Activated CD8-positive, alpha-beta T cell treated with anti-CD3 and anti-CD28 coated beads, Interleukin-2, amount 10 ng/mL, durations not matched to agents 7 days and 5 days (primary cell): ENCODE measurements around the gene DNAH9. TPM values are rescaled to one million over a fixed set of nuclear protein-coding genes. Genes with fewer than 3 reads are reported as not detected.

ENCODE experiments used
- ATAC-seq: fragments of 150-1000 bp; cut with Tn5 transposase; one replicate; pipeline ENCODE4 v1.10.0; 2021; ENCODE audit warnings: moderate library complexity
- CTCF ChIA-PET: fragments of 350-600 bp; sonication (Branson Sonifier 250); formaldehyde crosslinking; loops from one replicate; lab custom pipeline; 2021; ENCODE audit warnings: antibody characterized with exemption; lab: Charles Lee
- POLR2A ChIA-PET: fragments of 350-600 bp; sonication (Branson Sonifier 250); formaldehyde crosslinking; loops from one replicate; lab custom pipeline; 2021; ENCODE audit warnings: antibody characterized with exemption; lab: Charles Lee
- DNase-seq: peaks from one replicate; pipeline ENCODE4 v3.0.0-alpha.2; 2020
- H3K27ac Mint-ChIP-seq: one replicate; pipeline ENCODE4 v1.8.0; 2021; ENCODE audit warnings: mild to moderate bottlenecking, mixed read lengths
- H3K27me3 Mint-ChIP-seq: one replicate; pipeline ENCODE4 v1.8.0; 2021; ENCODE audit warnings: low read depth, mixed read lengths
- H3K36me3 Mint-ChIP-seq: one replicate; pipeline ENCODE4 v1.8.0; 2021; ENCODE audit warnings: low read depth, mixed read lengths
- H3K4me1 Mint-ChIP-seq: one replicate; pipeline ENCODE4 v1.8.0; 2021; ENCODE audit warnings: low read depth, mixed read lengths
- H3K4me3 Mint-ChIP-seq: one replicate; pipeline ENCODE4 v1.8.0; 2021; ENCODE audit warnings: mild to moderate bottlenecking, mixed read lengths
- H3K9me3 Mint-ChIP-seq: one replicate; pipeline ENCODE4 v1.8.0; 2022; ENCODE audit warnings: mixed read lengths; ENCODE audit not compliant: insufficient read depth
- total RNA-seq, 2 experiments: library from RNA; stranded (reverse); gene quantifications; one replicate each; pipeline ENCODE4 v1.2.3, GENCODE V29; 2021

Gene DNAH9
- total RNA-seq, 2 experiments from 2014 or later: not detected

GRCh38 chr17:11564589-11565380, 33.5 kb upstream of the DNAH9 start:
- H3K9me3 Mint-ChIP-seq: no peaks in the 10 kb centered on the region
- no peak overlapping the region for H3K27ac Mint-ChIP-seq
- POLR2A ChIA-PET: no interaction called here
- DNase-seq (no peak), ATAC-seq (no peak)
- CTCF ChIA-PET: no interaction called here
- no peaks in the 10 kb centered on the region for H3K36me3 Mint-ChIP-seq
- no peak overlapping the region for H3K4me3 Mint-ChIP-seq
- no peaks in the 10 kb centered on the region for H3K4me1 Mint-ChIP-seq
- no peaks in the 10 kb centered on the region for H3K27me3 Mint-ChIP-seq

GRCh38 chr17:11565591-11565990, 32.7 kb upstream of the DNAH9 start:
- POLR2A ChIA-PET: no interaction called here
- H3K9me3 Mint-ChIP-seq: no peaks in the 10 kb centered on the region
- no peak overlapping the region for H3K4me3 Mint-ChIP-seq
- CTCF ChIA-PET: no interaction called here
- DNase-seq (no peak), ATAC-seq (no peak)
- H3K4me1 Mint-ChIP-seq: no peaks in the 10 kb centered on the region
- no peaks in the 10 kb centered on the region for H3K27me3 Mint-ChIP-seq
- no peak overlapping the region for H3K27ac Mint-ChIP-seq
- no peaks in the 10 kb centered on the region for H3K36me3 Mint-ChIP-seq

GRCh38 chr17:11578998-11579397, 19.3 kb upstream of the DNAH9 start:
- Mint-ChIP-seq H3K4me1 (no peaks in the 10 kb centered on the region), H3K36me3 (no peaks in the 10 kb centered on the region), H3K27me3 (no peaks in the 10 kb centered on the region), H3K27ac (no peak overlapping the region), H3K9me3 (peaks cover 4% of the 10 kb centered on the region), H3K4me3 (no peak overlapping the region)
- CTCF ChIA-PET: no interaction called here
- no peak for ATAC-seq
- POLR2A ChIA-PET: no interaction called here
- DNase-seq: no peak

- H3K9me3 Mint-ChIP-seq: peaks cover 10% of the 10 kb centered on the region
- H3K4me3 Mint-ChIP-seq: no peak overlapping the region
- H3K36me3 Mint-ChIP-seq: no peaks in the 10 kb centered on the region
- POLR2A ChIA-PET: no interaction called here
- H3K27me3 Mint-ChIP-seq: no peaks in the 10 kb centered on the region
- CTCF ChIA-PET: no interaction called here
- H3K4me1 Mint-ChIP-seq: no peaks in the 10 kb centered on the region
- H3K27ac Mint-ChIP-seq: no peak overlapping the region
- ATAC-seq (no peak), DNase-seq (no peak)
Observed at GRCh38 chr17:11580677-11581076, 17.6 kb upstream of the DNAH9 start.

GRCh38 chr17:11582217-11582616, 16.1 kb upstream of the DNAH9 start:
- ChIA-PET POLR2A (no interaction called here), CTCF (no interaction called here)
- peaks cover 10% of the 10 kb centered on the region for H3K9me3 Mint-ChIP-seq

GRCh38 chr17:11583306-11583992, 14.8 kb upstream of the DNAH9 start:
- ATAC-seq: no peak
- H3K4me1 Mint-ChIP-seq: no peaks in the 10 kb centered on the region
- no peaks in the 10 kb centered on the region for H3K36me3 Mint-ChIP-seq
- peaks cover 10% of the 10 kb centered on the region for H3K9me3 Mint-ChIP-seq
- CTCF ChIA-PET: no interaction called here
- no peak overlapping the region for H3K4me3 Mint-ChIP-seq
- no peak overlapping the region for H3K27ac Mint-ChIP-seq
- DNase-seq: no peak
- H3K27me3 Mint-ChIP-seq: no peaks in the 10 kb centered on the region
- POLR2A ChIA-PET: no interaction called here

More at GRCh38 chr17:11582217-11582616, 16.1 kb upstream of the DNAH9 start:
- no peaks in the 10 kb centered on the region for H3K27me3 Mint-ChIP-seq
- no peak overlapping the region for H3K27ac Mint-ChIP-seq
- H3K36me3 Mint-ChIP-seq: no peaks in the 10 kb centered on the region
- ATAC-seq (no peak), DNase-seq (no peak)
- no peak overlapping the region for H3K4me3 Mint-ChIP-seq
- H3K4me1 Mint-ChIP-seq: no peaks in the 10 kb centered on the region

- ATAC-seq: no peak
- Mint-ChIP-seq H3K36me3 (no peaks in the 10 kb centered on the region), H3K27me3 (no peaks in the 10 kb centered on the region), H3K4me3 (no peak overlapping the region), H3K9me3 (no peaks in the 10 kb centered on the region), H3K4me1 (no peaks in the 10 kb centered on the region), H3K27ac (no peak overlapping the region)
- POLR2A ChIA-PET: no interaction called here
- no peak for DNase-seq
- CTCF ChIA-PET: no interaction called here
Observed at GRCh38 chr17:11589716-11590115, 8.6 kb upstream of the DNAH9 start.

- CTCF ChIA-PET: no interaction called here
- no peak for ATAC-seq
- no peaks in the 10 kb centered on the region for H3K36me3 Mint-ChIP-seq
- H3K27me3 Mint-ChIP-seq: peaks cover 9% of the 10 kb centered on the region
- POLR2A ChIA-PET: no interaction called here
- peaks cover 7% of the 10 kb centered on the region for H3K9me3 Mint-ChIP-seq
- H3K4me3 Mint-ChIP-seq: no peak overlapping the region
- H3K4me1 Mint-ChIP-seq: no peaks in the 10 kb centered on the region
- H3K27ac Mint-ChIP-seq: no peak overlapping the region
- no peak for DNase-seq
Observed at GRCh38 chr17:11601661-11602060, 3.4 kb downstream of the DNAH9 start.

GRCh38 chr17:11608396-11608795, 10.1 kb downstream of the DNAH9 start:
- ChIA-PET POLR2A (no interaction called here), CTCF (no interaction called here)
- H3K4me3 Mint-ChIP-seq: no peak overlapping the region
- DNase-seq: no peak
- no peaks in the 10 kb centered on the region for H3K27me3 Mint-ChIP-seq
- peaks cover 7% of the 10 kb centered on the region for H3K9me3 Mint-ChIP-seq
- H3K27ac Mint-ChIP-seq: no peak overlapping the region
- no peaks in the 10 kb centered on the region for H3K4me1 Mint-ChIP-seq
- ATAC-seq: no peak
- no peaks in the 10 kb centered on the region for H3K36me3 Mint-ChIP-seq

- CTCF ChIA-PET: no interaction called here
- ATAC-seq: no peak
- H3K36me3 Mint-ChIP-seq: no peaks in the 10 kb centered on the region
- DNase-seq: no peak
- H3K4me1 Mint-ChIP-seq: no peaks in the 10 kb centered on the region
- no peak overlapping the region for H3K4me3 Mint-ChIP-seq
- POLR2A ChIA-PET: no interaction called here
- no peaks in the 10 kb centered on the region for H3K27me3 Mint-ChIP-seq
- H3K9me3 Mint-ChIP-seq: peaks cover under 1% of the 10 kb centered on the region
- no peak overlapping the region for H3K27ac Mint-ChIP-seq
Observed at GRCh38 chr17:11610999-11611566, 12.8 kb downstream of the DNAH9 start.

- Mint-ChIP-seq H3K27ac (no peak overlapping the region), H3K4me1 (no peaks in the 10 kb centered on the region), H3K9me3 (no peaks in the 10 kb centered on the region), H3K27me3 (no peaks in the 10 kb centered on the region), H3K36me3 (no peaks in the 10 kb centered on the region), H3K4me3 (no peak overlapping the region)
- POLR2A ChIA-PET: no interaction called here
- ATAC-seq (no peak), DNase-seq (no peak)
- CTCF ChIA-PET: no interaction called here
Observed at GRCh38 chr17:11612956-11613355, 14.7 kb downstream of the DNAH9 start.

- ChIA-PET CTCF (no interaction called here), POLR2A (no interaction called here)
- Mint-ChIP-seq H3K4me1 (no peaks in the 10 kb centered on the region), H3K9me3 (no peaks in the 10 kb centered on the region), H3K36me3 (no peaks in the 10 kb centered on the region), H3K27me3 (no peaks in the 10 kb centered on the region), H3K27ac (no peak overlapping the region), H3K4me3 (no peak overlapping the region)
- ATAC-seq (no peak), DNase-seq (no peak)
Observed at GRCh38 chr17:11618861-11619566, 20.7 kb downstream of the DNAH9 start.
